IMR-90 (cell line): ENCODE data around the gene EML6. TPM values are rescaled to one million over a fixed set of nuclear protein-coding genes. Genes with fewer than 3 reads are reported as not detected.

Source experiments
- ATAC-seq: fragments of 200-7000 bp; cut with Tn5 transposase; 2 replicates; pipeline ENCODE4 v1.9.1; 2020; ENCODE audit warnings: low read depth, mild to moderate bottlenecking, moderate library complexity
- BruUV-seq: library from RNA; stranded (reverse); fragments of 400-500 nt; replicated peaks from 2 replicates; lab custom pipeline; 2021; lab: Mats Ljungman, UMichigan
- CTCF ChIA-PET: fragments of 300-600 bp; formaldehyde crosslinking; extraction: SDS; loops from one replicate; lab custom pipeline; 2021; ENCODE audit warnings: antibody characterized with exemption; lab: Yijun Ruan, JAX
- POLR2A ChIA-PET: fragments of 300-600 bp; sonication (Branson Sonifier 250); formaldehyde crosslinking; loops from one replicate; lab custom pipeline; 2022; ENCODE audit warnings: antibody characterized with exemption; ENCODE audit not compliant: unreplicated experiment; lab: Charles Lee
- DNase-seq: peaks from one replicate; pipeline ENCODE4 v3.0.0; 2013
- H2AFZ ChIP-seq: replicated peaks from 2 replicates; pipeline ENCODE3; 2013; ENCODE audit warnings: low read length, mild to moderate bottlenecking; ENCODE audit not compliant: poor library complexity
- H2AK5ac ChIP-seq: 2 replicates; pipeline ENCODE4 v1.6.1; 2013; ENCODE audit warnings: low read depth, low read length, inconsistent platforms
- H2AK9ac ChIP-seq: replicated peaks from 2 replicates; pipeline ENCODE3; 2013; ENCODE audit warnings: mild to moderate bottlenecking, low read depth, low read length, moderate library complexity; ENCODE audit not compliant: poor library complexity
- H2BK120ac ChIP-seq: 2 replicates; pipeline ENCODE4 v1.6.1; 2013; ENCODE audit warnings: low read depth, low read length, inconsistent platforms
- H2BK15ac ChIP-seq: 3 replicates; pipeline ENCODE4 v1.6.1; 2013; ENCODE audit warnings: low read depth, low read length, inconsistent platforms
- H2BK20ac ChIP-seq: 2 replicates; pipeline ENCODE4 v1.6.1; 2013; ENCODE audit warnings: low read depth, mild to moderate bottlenecking, inconsistent platforms, low read length, moderate library complexity
- H2BK5ac ChIP-seq: 2 replicates; pipeline ENCODE4 v1.6.1; 2013; ENCODE audit warnings: mild to moderate bottlenecking, low read depth, low read length, inconsistent platforms; ENCODE audit not compliant: poor library complexity, severe bottlenecking
- H3K14ac ChIP-seq: replicated peaks from 2 replicates; pipeline ENCODE4 v1.6.1; 2013; ENCODE audit warnings: low read depth, low read length, inconsistent platforms
- H3K18ac ChIP-seq: 2 replicates; pipeline ENCODE4 v1.6.1; 2013; ENCODE audit warnings: low read depth, low read length, control low read depth
- H3K23ac ChIP-seq: 2 replicates; pipeline ENCODE4 v1.6.1; 2013; ENCODE audit warnings: low read depth, low read length, inconsistent platforms
- H3K27ac ChIP-seq: 2 replicates; pipeline ENCODE4 v1.5.1; 2013; ENCODE audit warnings: mild to moderate bottlenecking, control low read depth, low read length; ENCODE audit not compliant: insufficient read depth
- H3K27me3 ChIP-seq: 2 replicates; pipeline ENCODE4 v1.6.1; 2013; ENCODE audit warnings: low read length; ENCODE audit not compliant: control insufficient read depth, insufficient read depth
- H3K36me3 ChIP-seq: 2 replicates; pipeline ENCODE4 v1.6.1; 2013; ENCODE audit warnings: low read length, mixed read lengths; ENCODE audit not compliant: control insufficient read depth, insufficient read depth
- H3K4ac ChIP-seq: 2 replicates; pipeline ENCODE4 v1.6.1; 2013; ENCODE audit warnings: low read depth, low read length, inconsistent platforms
- H3K4me1 ChIP-seq: 2 replicates; pipeline ENCODE4 v1.6.1; 2013; ENCODE audit warnings: low read length, mixed read lengths; ENCODE audit not compliant: control insufficient read depth, insufficient read depth
- H3K4me2 ChIP-seq: 2 replicates; pipeline ENCODE4 v1.6.1; 2013; ENCODE audit warnings: low read depth, mild to moderate bottlenecking, control low read depth, low read length, moderate library complexity
- H3K4me3 ChIP-seq: 2 replicates; pipeline ENCODE4 v1.5.1; 2013; ENCODE audit warnings: low read depth, mild to moderate bottlenecking, control low read depth, low read length, moderate library complexity; ENCODE audit not compliant: insufficient read depth
- H3K56ac ChIP-seq: 2 replicates; pipeline ENCODE4 v1.6.1; 2013; ENCODE audit warnings: low read length, inconsistent platforms; ENCODE audit not compliant: insufficient read depth; ENCODE audit errors: extremely low read depth
- H3K79me1 ChIP-seq, 2 experiments: 2 replicates each; pipeline ENCODE4 v1.6.1; 2013; ENCODE audit warnings: low read length in 2 of 2, inconsistent platforms in 1 of 2, low read depth in 1 of 2
- H3K9ac ChIP-seq: 2 replicates; pipeline ENCODE4 v1.6.1; 2013; ENCODE audit warnings: low read depth, low read length, control low read depth
- H3K9me1 ChIP-seq: 2 replicates; pipeline ENCODE4 v1.6.1; 2013; ENCODE audit warnings: low read length, inconsistent platforms; ENCODE audit not compliant: insufficient read depth
- H3K9me3 ChIP-seq: 2 replicates; pipeline ENCODE4 v1.6.1; 2013; ENCODE audit warnings: low read length; ENCODE audit not compliant: control insufficient read depth, insufficient read depth
- H4K20me1 ChIP-seq: 2 replicates; pipeline ENCODE4 v1.6.1; 2013; ENCODE audit warnings: low read length, inconsistent platforms; ENCODE audit not compliant: insufficient read depth
- H4K5ac ChIP-seq: 2 replicates; pipeline ENCODE4 v1.6.1; 2013; ENCODE audit warnings: mild to moderate bottlenecking, low read depth, low read length, control low read depth
- H4K8ac ChIP-seq, 2 experiments: 2 replicates each; pipeline ENCODE4 v1.6.1; 2013; ENCODE audit warnings: low read depth in 2 of 2, low read length in 2 of 2, control low read depth in 1 of 2, inconsistent platforms in 1 of 2
- H4K91ac ChIP-seq: 2 replicates; pipeline ENCODE4 v1.6.1; 2013; ENCODE audit warnings: low read depth, low read length, inconsistent platforms; ENCODE audit not compliant: insufficient read depth
- CEBPB ChIP-seq: IDR thresholded peaks from 2 replicates; pipeline ENCODE4 v1.6.1; 2012; ENCODE audit warnings: low read depth, low read length, improper control_type of control experiment
- CHD1 ChIP-seq: IDR thresholded peaks from 2 replicates; pipeline ENCODE4 v1.6.1; 2012; ENCODE audit warnings: low read depth, low read length, improper control_type of control experiment
- CTCF ChIP-seq: conservative IDR thresholded peaks from 2 replicates; pipeline ENCODE4 v1.5.1; 2012; ENCODE audit warnings: mild to moderate bottlenecking, low read depth, low read length, improper control_type of control experiment
- FOS ChIP-seq: fragments of 150-350 bp; IDR thresholded peaks from 2 replicates; pipeline ENCODE4 v1.6.1; 2016; ENCODE audit warnings: low read depth, low read length
- MAFK ChIP-seq: IDR thresholded peaks from 2 replicates; pipeline ENCODE4 v1.6.1; 2012; ENCODE audit warnings: low read depth, low read length, improper control_type of control experiment
- MAZ ChIP-seq: IDR thresholded peaks from 2 replicates; pipeline ENCODE4 v1.6.1; 2012; ENCODE audit warnings: low read depth, mild to moderate bottlenecking, low read length, improper control_type of control experiment, moderate library complexity, borderline replicate concordance
- NFE2L2 ChIP-seq: fragments of 150-350 bp; IDR thresholded peaks from 2 replicates; pipeline ENCODE4 v1.6.1; 2016; ENCODE audit warnings: low read depth, mild to moderate bottlenecking, low read length
- RAD21 ChIP-seq: IDR thresholded peaks from 2 replicates; pipeline ENCODE4 v1.6.1; 2012; ENCODE audit warnings: low read length, improper control_type of control experiment
- RCOR1 ChIP-seq: IDR thresholded peaks from 2 replicates; pipeline ENCODE4 v1.6.1; 2012; ENCODE audit warnings: mild to moderate bottlenecking, low read length, improper control_type of control experiment; ENCODE audit not compliant: insufficient replicate concordance
- RFX5 ChIP-seq: IDR thresholded peaks from 2 replicates; pipeline ENCODE4 v1.8.0; 2012; ENCODE audit warnings: low read depth, mild to moderate bottlenecking, low read length, moderate library complexity
- SMC3 ChIP-seq: fragments of 150-350 bp; IDR thresholded peaks from 2 replicates; pipeline ENCODE4 v1.6.1; 2016; ENCODE audit warnings: low read depth, mild to moderate bottlenecking, antibody characterized with exemption, low read length, moderate library complexity
- USF2 ChIP-seq: fragments of 150-350 bp; IDR thresholded peaks from 2 replicates; pipeline ENCODE4 v1.6.1; 2017; ENCODE audit warnings: mild to moderate bottlenecking, antibody characterized with exemption, low read length, low read depth
- WGBS, 2 experiments: methylation state at CpG; one replicate each; pipeline versions ENCODE4 v1.1.5 to v1.1.7; 2013; ENCODE audit warnings: missing lambda C conversion rate in 2 of 2; ENCODE audit not compliant: insufficient read length in 1 of 2; ENCODE audit errors: extremely low coverage in 2 of 2; 5-methylcytosine and 5-hydroxymethylcytosine counted together
- dilution Hi-C: fragments of 300-500 bp; cut with HindIII; formaldehyde crosslinking; loops from one replicate; pipeline ENCODE4 v1.14.3; 2018; ENCODE audit warnings: low sequenced_read_pairs; ENCODE audit not compliant: unreplicated experiment
- in situ Hi-C: fragments of 300-500 bp; cut with MboI; formaldehyde crosslinking; loops from 3 replicates; pipeline ENCODE4 v1.14.3; 2019; ENCODE audit warnings: low sequenced_read_pairs, inconsistent platforms, mixed read lengths
- intact Hi-C: fragments of 100-400 bp; cut with micrococcal nuclease; formaldehyde crosslinking; loops from 2 replicates; pipeline ENCODE4 v1.10.0; 2022
- polyA plus RNA-seq, 3 experiments: library from polyadenylated mRNA; depleted of rRNA; stranded (reverse); fragments of >200 nt; gene quantifications; 2 replicates each; pipeline ENCODE4 v1.2.3, GENCODE V29; 2012; ENCODE audit warnings: low replicate concordance in 1 of 3
- total RNA-seq: library from RNA; depleted of rRNA; stranded (reverse); fragments of >200 nt; gene quantifications from 2 replicates; pipeline ENCODE4 v1.2.3, GENCODE V29; 2012

The EML6 gene
- total and polyA plus RNA-seq, 2 of the 4 experiments (the other 2 are of a cell fraction): 0.18 to 0.19 TPM

- ATAC-seq (peak; percentile 72), DNase-seq (no peak)
- Histone ChIP-seq H3K36me3 (no peaks in the 10 kb centered on the region), H3K9me1 (no peaks in the 10 kb centered on the region), H3K4me3 (peak overlapping the region; percentile 17; the same call in 1 of the 2 replicates), H3K4me2 (peak overlapping the region; percentile 52; the same call in 1 of the 2 replicates), H2BK15ac (no peak overlapping the region), H2AFZ (peak overlapping the region; percentile 87), H3K4ac (no peak overlapping the region), H4K91ac (no peak overlapping the region), H3K27me3 (peaks cover 15% of the 10 kb centered on the region), H2BK20ac (no peak overlapping the region), H2AK9ac (no peak overlapping the region), H2AK5ac (no peak overlapping the region), H3K9ac (no peak overlapping the region), H4K8ac (no peak overlapping the region), H3K56ac (no peak overlapping the region), H2BK5ac (no peak overlapping the region), H3K79me1 (no peaks in the 10 kb centered on the region), H2BK120ac (no peak overlapping the region), H4K5ac (no peak overlapping the region), H4K20me1 (no peaks in the 10 kb centered on the region), H3K4me1 (no peaks in the 10 kb centered on the region; the same call in 1 of the 2 replicates), H3K9me3 (no peaks in the 10 kb centered on the region), H3K18ac (no peak overlapping the region), H3K27ac (no peak overlapping the region), H3K23ac (no peak overlapping the region), H3K14ac (no peak overlapping the region)
- TF ChIP-seq CTCF (no peak), MAZ (no peak), CEBPB (no peak), USF2 (no peak), RFX5 (no peak), MAFK (no peak), NFE2L2 (no peak), CHD1 (no peak), RAD21 (no peak), SMC3 (no peak), FOS (no peak), RCOR1 (no peak)
- no TSS peak for BruUV-seq
- dilution Hi-C loops: no loop called here
- CTCF ChIA-PET: interaction anchor here (2.0 kb wide), 1 partner anchor 44 kb away, joined by 4 read pairs; no protein-coding TSS in a partner anchor
- in situ Hi-C loops: loop anchor here (10.0 kb wide), 3 partner anchors 184 to 594 kb away; partner anchors contain the start of gene ACYP2
- POLR2A ChIA-PET: no interaction called here
- intact Hi-C loops: no loop called here
- WGBS, 2 experiments: 13% methylated on average over 6 of the region's 35 CpGs; no CpG with 5 or more reads in 1 of the 2 experiments
Measured at GRCh38 chr2:54708584-54709335, 14.7 kb upstream of the EML6 start.
